ENCODE measurements around the gene NCKAP5. TPM values are rescaled to one million over a fixed set of nuclear protein-coding genes. Genes with fewer than 3 reads are reported as not detected.
"Not testable (repeated sequence)": the region's sequence is repeated elsewhere in the genome, so short reads cannot be mapped to it uniquely, and the experiment has no call there.

NCKAP5 gene
- total RNA-seq, 1 donor from 2014 or later: 7.7 TPM

GRCh38 chr2:133476286-133476685 is 92.0 kb downstream of the NCKAP5 start:
- Mint-ChIP-seq H3K9me3 (peaks cover 8% of the 10 kb centered on the region), H3K36me3 (no peaks in the 10 kb centered on the region), H3K4me3 (no peak overlapping the region), H3K27me3 (no peaks in the 10 kb centered on the region), H3K27ac (no peak overlapping the region), H3K4me1 (ENCODE audit: unreplicated experiment) (no peaks in the 10 kb centered on the region)
- DNase-seq (ENCODE audit: extremely low spot score, unreplicated experiment): no peak
- TF ChIP-seq, protein P1, sequence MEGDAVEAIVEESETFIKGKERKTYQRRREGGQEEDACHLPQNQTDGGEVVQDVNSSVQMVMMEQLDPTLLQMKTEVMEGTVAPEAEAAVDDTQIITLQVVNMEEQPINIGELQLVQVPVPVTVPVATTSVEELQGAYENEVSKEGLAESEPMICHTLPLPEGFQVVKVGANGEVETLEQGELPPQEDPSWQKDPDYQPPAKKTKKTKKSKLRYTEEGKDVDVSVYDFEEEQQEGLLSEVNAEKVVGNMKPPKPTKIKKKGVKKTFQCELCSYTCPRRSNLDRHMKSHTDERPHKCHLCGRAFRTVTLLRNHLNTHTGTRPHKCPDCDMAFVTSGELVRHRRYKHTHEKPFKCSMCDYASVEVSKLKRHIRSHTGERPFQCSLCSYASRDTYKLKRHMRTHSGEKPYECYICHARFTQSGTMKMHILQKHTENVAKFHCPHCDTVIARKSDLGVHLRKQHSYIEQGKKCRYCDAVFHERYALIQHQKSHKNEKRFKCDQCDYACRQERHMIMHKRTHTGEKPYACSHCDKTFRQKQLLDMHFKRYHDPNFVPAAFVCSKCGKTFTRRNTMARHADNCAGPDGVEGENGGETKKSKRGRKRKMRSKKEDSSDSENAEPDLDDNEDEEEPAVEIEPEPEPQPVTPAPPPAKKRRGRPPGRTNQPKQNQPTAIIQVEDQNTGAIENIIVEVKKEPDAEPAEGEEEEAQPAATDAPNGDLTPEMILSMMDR (conservative IDR thresholded peaks at IDR 0.05): no peak

DNA sequence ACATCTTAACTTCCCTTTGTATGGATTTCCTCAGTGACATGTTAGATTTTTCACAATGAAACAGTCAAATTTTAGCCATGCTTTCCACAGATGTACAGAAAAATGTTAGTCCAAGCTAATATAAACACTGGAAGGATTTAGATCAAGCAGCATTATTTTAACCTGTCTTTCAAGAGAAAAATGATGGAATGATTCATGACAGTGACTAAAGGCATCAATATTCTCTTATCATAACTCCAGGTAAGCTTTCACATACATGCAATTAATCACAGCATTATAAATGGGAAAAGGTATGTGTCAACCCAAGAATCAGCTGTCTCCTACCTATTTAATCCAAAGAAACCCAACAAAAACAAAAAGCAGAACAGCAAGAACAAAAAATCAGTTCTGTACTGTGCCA is 92.7 kb downstream of the NCKAP5 start:
- H3K36me3 Mint-ChIP-seq: no peaks in the 10 kb centered on the region
- DNase-seq (ENCODE audit: extremely low spot score, unreplicated experiment): no peak
- H3K27me3 Mint-ChIP-seq: no peaks in the 10 kb centered on the region
- H3K4me3 Mint-ChIP-seq: no peak overlapping the region
- H3K27ac Mint-ChIP-seq: no peak overlapping the region
- H3K4me1 Mint-ChIP-seq (ENCODE audit: unreplicated experiment): no peaks in the 10 kb centered on the region
- H3K9me3 Mint-ChIP-seq: peaks cover 6% of the 10 kb centered on the region
- TF ChIP-seq, protein P1 (conservative IDR thresholded peaks at IDR 0.05): no peak

GRCh38 chr2:133470446-133470845 is 97.8 kb downstream of the NCKAP5 start:
- not testable (repeated sequence) for H3K27me3 Mint-ChIP-seq; H3K4me1 Mint-ChIP-seq (ENCODE audit: unreplicated experiment); H3K27ac Mint-ChIP-seq; H3K4me3 Mint-ChIP-seq; H3K9me3 Mint-ChIP-seq; H3K36me3 Mint-ChIP-seq; DNase-seq (ENCODE audit: extremely low spot score, unreplicated experiment)

DNA sequence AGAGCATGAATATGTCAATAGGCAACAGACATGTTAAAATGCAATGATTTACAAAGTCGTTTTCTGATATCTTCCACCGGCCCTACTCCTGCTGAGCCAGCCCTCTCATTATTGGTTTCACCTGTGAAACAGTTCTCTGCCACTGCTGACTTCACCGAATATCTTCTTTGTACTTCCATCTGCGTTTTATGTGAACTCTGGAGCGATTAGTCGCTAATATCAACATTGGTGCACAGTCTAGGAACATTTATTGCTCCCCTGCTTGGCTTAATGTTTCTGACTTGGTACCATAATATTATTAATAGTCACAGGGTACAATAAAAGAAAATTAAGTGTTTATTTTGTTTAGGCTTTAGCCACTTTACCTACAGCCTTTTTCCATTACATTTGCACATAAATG is 105.5 kb downstream of the NCKAP5 start:
- H3K4me1 Mint-ChIP-seq (ENCODE audit: unreplicated experiment): peaks cover 10% of the 10 kb centered on the region
- H3K36me3 Mint-ChIP-seq: no peaks in the 10 kb centered on the region
- no peaks in the 10 kb centered on the region for H3K9me3 Mint-ChIP-seq
- no peak overlapping the region for H3K4me3 Mint-ChIP-seq
- TF ChIP-seq, protein P1 (conservative IDR thresholded peaks at IDR 0.05): no peak
- H3K27me3 Mint-ChIP-seq: no peaks in the 10 kb centered on the region
- no peak overlapping the region for H3K27ac Mint-ChIP-seq
- DNase-seq (ENCODE audit: extremely low spot score, unreplicated experiment): no peak

DNA sequence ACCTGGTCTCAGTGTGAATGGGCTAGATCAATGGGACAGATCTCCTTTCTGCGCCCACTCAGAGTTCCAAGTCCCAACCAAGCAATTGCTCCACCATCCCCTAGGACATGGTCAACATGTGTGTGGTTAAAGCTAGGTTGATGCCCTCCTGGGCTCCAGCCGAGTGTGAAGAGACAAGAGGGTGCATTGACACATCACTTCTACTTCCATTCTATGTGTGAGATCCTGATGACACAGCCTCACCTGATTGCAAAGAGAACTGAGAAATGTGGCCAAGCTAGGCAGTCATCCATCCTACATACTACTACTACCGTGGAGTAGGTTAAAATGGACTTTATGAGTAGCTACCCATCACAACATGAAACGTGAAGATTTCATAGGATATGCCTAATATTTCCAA is 106.8 kb downstream of the NCKAP5 start:
- H3K4me1 Mint-ChIP-seq (ENCODE audit: unreplicated experiment): peaks cover 10% of the 10 kb centered on the region
- no peak for DNase-seq (ENCODE audit: extremely low spot score, unreplicated experiment)
- no peak overlapping the region for H3K4me3 Mint-ChIP-seq
- no peaks in the 10 kb centered on the region for H3K27me3 Mint-ChIP-seq
- no peaks in the 10 kb centered on the region for H3K36me3 Mint-ChIP-seq
- H3K9me3 Mint-ChIP-seq: no peaks in the 10 kb centered on the region
- no peak overlapping the region for H3K27ac Mint-ChIP-seq
- TF ChIP-seq, protein P1 (conservative IDR thresholded peaks at IDR 0.05): no peak

GRCh38 chr2:133459590-133459989 is 108.7 kb downstream of the NCKAP5 start:
- Mint-ChIP-seq H3K36me3 (no peaks in the 10 kb centered on the region), H3K4me1 (ENCODE audit: unreplicated experiment) (peaks cover 10% of the 10 kb centered on the region), H3K27me3 (no peaks in the 10 kb centered on the region), H3K27ac (no peak overlapping the region), H3K4me3 (no peak overlapping the region), H3K9me3 (peaks cover 1% of the 10 kb centered on the region)
- DNase-seq (ENCODE audit: extremely low spot score, unreplicated experiment): no peak
- TF ChIP-seq, protein P1 (conservative IDR thresholded peaks at IDR 0.05): no peak
